GM23338 (cell line): ENCODE measurements around the gene ENPP1. TPM values are rescaled to one million over a fixed set of nuclear protein-coding genes. Genes with fewer than 3 reads are reported as not detected.

Experiments
- EZH2 ChIP-seq: fragments of 200-600 bp; sonication (generic); IDR thresholded peaks from one replicate; pipeline ENCODE4 v1.8.0; 2017; ENCODE audit warnings: antibody characterized with exemption, mild to moderate bottlenecking, low read depth; ENCODE audit not compliant: unreplicated experiment
- STAT1 ChIP-seq: IDR thresholded peaks from one replicate; pipeline ENCODE4 v1.6.1; 2016; ENCODE audit warnings: antibody characterized with exemption; ENCODE audit not compliant: unreplicated experiment
- ZNF331 ChIP-seq: fragments of 250-450 bp; sonication (Bioruptor Pico); IDR thresholded peaks from 2 replicates; pipeline ENCODE4 v1.5.0; 2020; ENCODE audit warnings: low read depth, mild to moderate bottlenecking, moderate library complexity
- polyA plus RNA-seq: library from polyadenylated mRNA; unstranded; fragments of >200 nt; fragmentation: Nextera tagmentation; extraction: Ambion mirVana; gene quantifications from 2 replicates; pipeline ENCODE4 v1.2.1, GENCODE V29; 2016
- total RNA-seq: library from RNA; depleted of rRNA; stranded (reverse); fragments of >200 nt; shearing (Covaris generic); gene quantifications from 2 replicates; pipeline ENCODE4 v1.2.3, GENCODE V29; 2014
- TF ChIP-seq, protein P1 (sequence below): fragments of 250-450 bp; sonication (Bioruptor Pico); IDR thresholded peaks from 2 replicates; pipeline ENCODE4 v1.5.0; 2020; ENCODE audit warnings: mild to moderate bottlenecking, moderate library complexity
- TF ChIP-seq, protein P2 (sequence below): IDR thresholded peaks from one replicate; pipeline ENCODE4 v1.6.1; 2018; ENCODE audit warnings: antibody characterized with exemption; ENCODE audit not compliant: unreplicated experiment
- TF ChIP-seq, protein P3 (sequence below): IDR thresholded peaks from 2 replicates; pipeline ENCODE4 v1.6.1; 2016; ENCODE audit warnings: antibody characterized with exemption

ENPP1 gene
- total and polyA plus RNA-seq, 2 experiments from 2014 or later = 17.3 to 46.9 TPM

DNA sequence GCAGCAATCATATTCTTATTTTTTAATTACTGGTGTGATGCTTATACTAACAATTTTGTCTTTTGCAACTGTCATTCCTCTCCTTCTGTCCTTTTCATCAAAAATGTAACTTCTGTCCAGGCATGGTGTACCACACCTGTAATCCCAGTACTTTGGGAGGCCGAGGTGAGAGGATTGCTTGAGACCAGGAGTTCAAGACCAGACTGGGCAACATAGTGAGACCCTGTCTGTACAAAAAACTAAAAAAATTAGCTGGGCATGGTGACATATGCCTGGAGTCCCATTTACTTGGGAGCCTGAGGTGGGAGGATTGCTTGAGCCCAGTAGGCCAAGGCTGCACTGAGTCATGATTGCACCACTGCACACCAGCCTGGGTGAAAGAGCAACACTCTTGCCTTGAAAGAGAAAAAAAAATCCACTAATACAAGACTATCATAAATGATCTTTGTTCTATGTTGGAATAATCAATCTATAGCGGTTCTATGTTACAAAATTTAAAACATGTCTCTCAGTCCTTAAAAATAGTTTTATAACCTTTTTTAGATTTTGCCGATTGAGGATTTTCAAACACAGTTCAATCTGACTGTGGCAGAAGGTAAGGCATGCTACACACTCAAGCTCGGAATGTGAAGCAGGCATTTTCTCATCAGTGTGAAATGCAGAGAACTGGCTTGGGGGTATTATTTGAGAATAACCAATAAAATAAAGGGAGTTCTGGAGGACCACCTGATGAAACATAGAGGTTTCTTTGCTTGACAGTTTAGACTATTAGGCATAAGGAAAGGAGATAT is 70.4 kb downstream of the ENPP1 start (continued):
- TF ChIP-seq, protein P1, sequence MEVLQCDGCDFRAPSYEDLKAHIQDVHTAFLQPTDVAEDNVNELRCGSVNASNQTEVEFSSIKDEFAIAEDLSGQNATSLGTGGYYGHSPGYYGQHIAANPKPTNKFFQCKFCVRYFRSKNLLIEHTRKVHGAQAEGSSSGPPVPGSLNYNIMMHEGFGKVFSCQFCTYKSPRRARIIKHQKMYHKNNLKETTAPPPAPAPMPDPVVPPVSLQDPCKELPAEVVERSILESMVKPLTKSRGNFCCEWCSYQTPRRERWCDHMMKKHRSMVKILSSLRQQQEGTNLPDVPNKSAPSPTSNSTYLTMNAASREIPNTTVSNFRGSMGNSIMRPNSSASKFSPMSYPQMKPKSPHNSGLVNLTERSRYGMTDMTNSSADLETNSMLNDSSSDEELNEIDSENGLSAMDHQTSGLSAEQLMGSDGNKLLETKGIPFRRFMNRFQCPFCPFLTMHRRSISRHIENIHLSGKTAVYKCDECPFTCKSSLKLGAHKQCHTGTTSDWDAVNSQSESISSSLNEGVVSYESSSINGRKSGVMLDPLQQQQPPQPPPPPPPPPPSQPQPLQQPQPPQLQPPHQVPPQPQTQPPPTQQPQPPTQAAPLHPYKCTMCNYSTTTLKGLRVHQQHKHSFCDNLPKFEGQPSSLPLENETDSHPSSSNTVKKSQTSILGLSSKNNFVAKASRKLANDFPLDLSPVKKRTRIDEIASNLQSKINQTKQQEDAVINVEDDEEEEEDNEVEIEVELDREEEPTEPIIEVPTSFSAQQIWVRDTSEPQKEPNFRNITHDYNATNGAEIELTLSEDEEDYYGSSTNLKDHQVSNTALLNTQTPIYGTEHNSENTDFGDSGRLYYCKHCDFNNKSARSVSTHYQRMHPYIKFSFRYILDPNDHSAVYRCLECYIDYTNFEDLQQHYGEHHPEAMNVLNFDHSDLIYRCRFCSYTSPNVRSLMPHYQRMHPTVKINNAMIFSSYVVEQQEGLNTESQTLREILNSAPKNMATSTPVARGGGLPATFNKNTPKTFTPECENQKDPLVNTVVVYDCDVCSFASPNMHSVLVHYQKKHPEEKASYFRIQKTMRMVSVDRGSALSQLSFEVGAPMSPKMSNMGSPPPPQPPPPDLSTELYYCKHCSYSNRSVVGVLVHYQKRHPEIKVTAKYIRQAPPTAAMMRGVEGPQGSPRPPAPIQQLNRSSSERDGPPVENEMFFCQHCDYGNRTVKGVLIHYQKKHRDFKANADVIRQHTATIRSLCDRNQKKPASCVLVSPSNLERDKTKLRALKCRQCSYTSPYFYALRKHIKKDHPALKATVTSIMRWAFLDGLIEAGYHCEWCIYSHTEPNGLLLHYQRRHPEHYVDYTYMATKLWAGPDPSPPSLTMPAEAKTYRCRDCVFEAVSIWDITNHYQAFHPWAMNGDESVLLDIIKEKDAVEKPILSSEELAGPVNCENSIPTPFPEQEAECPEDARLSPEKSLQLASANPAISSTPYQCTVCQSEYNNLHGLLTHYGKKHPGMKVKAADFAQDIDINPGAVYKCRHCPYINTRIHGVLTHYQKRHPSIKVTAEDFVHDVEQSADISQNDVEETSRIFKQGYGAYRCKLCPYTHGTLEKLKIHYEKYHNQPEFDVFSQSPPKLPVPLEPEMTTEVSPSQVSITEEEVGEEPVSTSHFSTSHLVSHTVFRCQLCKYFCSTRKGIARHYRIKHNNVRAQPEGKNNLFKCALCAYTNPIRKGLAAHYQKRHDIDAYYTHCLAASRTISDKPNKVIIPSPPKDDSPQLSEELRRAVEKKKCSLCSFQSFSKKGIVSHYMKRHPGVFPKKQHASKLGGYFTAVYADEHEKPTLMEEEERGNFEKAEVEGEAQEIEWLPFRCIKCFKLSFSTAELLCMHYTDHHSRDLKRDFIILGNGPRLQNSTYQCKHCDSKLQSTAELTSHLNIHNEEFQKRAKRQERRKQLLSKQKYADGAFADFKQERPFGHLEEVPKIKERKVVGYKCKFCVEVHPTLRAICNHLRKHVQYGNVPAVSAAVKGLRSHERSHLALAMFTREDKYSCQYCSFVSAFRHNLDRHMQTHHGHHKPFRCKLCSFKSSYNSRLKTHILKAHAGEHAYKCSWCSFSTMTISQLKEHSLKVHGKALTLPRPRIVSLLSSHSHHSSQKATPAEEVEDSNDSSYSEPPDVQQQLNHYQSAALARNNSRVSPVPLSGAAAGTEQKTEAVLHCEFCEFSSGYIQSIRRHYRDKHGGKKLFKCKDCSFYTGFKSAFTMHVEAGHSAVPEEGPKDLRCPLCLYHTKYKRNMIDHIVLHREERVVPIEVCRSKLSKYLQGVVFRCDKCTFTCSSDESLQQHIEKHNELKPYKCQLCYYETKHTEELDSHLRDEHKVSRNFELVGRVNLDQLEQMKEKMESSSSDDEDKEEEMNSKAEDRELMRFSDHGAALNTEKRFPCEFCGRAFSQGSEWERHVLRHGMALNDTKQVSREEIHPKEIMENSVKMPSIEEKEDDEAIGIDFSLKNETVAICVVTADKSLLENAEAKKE = no peak
- TF ChIP-seq STAT1 (no peak), ZNF331 (no peak), EZH2 (no peak)
- TF ChIP-seq, protein P2, sequence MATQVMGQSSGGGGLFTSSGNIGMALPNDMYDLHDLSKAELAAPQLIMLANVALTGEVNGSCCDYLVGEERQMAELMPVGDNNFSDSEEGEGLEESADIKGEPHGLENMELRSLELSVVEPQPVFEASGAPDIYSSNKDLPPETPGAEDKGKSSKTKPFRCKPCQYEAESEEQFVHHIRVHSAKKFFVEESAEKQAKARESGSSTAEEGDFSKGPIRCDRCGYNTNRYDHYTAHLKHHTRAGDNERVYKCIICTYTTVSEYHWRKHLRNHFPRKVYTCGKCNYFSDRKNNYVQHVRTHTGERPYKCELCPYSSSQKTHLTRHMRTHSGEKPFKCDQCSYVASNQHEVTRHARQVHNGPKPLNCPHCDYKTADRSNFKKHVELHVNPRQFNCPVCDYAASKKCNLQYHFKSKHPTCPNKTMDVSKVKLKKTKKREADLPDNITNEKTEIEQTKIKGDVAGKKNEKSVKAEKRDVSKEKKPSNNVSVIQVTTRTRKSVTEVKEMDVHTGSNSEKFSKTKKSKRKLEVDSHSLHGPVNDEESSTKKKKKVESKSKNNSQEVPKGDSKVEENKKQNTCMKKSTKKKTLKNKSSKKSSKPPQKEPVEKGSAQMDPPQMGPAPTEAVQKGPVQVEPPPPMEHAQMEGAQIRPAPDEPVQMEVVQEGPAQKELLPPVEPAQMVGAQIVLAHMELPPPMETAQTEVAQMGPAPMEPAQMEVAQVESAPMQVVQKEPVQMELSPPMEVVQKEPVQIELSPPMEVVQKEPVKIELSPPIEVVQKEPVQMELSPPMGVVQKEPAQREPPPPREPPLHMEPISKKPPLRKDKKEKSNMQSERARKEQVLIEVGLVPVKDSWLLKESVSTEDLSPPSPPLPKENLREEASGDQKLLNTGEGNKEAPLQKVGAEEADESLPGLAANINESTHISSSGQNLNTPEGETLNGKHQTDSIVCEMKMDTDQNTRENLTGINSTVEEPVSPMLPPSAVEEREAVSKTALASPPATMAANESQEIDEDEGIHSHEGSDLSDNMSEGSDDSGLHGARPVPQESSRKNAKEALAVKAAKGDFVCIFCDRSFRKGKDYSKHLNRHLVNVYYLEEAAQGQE = no peak
- TF ChIP-seq, protein P3, sequence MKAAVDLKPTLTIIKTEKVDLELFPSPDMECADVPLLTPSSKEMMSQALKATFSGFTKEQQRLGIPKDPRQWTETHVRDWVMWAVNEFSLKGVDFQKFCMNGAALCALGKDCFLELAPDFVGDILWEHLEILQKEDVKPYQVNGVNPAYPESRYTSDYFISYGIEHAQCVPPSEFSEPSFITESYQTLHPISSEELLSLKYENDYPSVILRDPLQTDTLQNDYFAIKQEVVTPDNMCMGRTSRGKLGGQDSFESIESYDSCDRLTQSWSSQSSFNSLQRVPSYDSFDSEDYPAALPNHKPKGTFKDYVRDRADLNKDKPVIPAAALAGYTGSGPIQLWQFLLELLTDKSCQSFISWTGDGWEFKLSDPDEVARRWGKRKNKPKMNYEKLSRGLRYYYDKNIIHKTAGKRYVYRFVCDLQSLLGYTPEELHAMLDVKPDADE = no peak
